Mammary epithelial cell (primary cell): ENCODE measurements around the gene DBR1.

Experiments
- CTCF ChIP-seq, 2 donors: IDR thresholded peaks in 1 of 2; conservative IDR thresholded peaks in 1 of 2; 2 replicates each; pipeline ENCODE4 v1.5.1; 2011 to 2012; ENCODE audit warnings: inconsistent platforms in 2 of 2, low read length in 2 of 2, mild to moderate bottlenecking in 2 of 2, control low read depth in 1 of 2, low read depth in 1 of 2; ENCODE audit not compliant: insufficient read depth in 1 of 2; ENCODE audit errors: extremely low read depth in 1 of 2
- EZH2 ChIP-seq: IDR thresholded peaks from 2 replicates; pipeline ENCODE4 v1.6.1; 2012; ENCODE audit warnings: low read length, inconsistent platforms, borderline replicate concordance

GRCh38 chr3:138136201-138136600 is 38.5 kb downstream of the DBR1 start:
- TF ChIP-seq CTCF (conservative IDR thresholded peaks at IDR 0.05 in 1 of 2, IDR thresholded peaks at IDR 0.05 in 1 of 2; ENCODE audit: extremely low read depth in 1 of 2, insufficient read depth in 1 of 2, low read depth in 1 of 2, low read length in 2 of 2) (no peak), EZH2 (no peak)
